ENCODE data around the gene ARF4. TPM values are rescaled to one million over a fixed set of nuclear protein-coding genes. Genes with fewer than 3 reads are reported as not detected.

Gene ARF4
- total RNA-seq, 1 experiment from 2014 or later, result 112 TPM

DNA sequence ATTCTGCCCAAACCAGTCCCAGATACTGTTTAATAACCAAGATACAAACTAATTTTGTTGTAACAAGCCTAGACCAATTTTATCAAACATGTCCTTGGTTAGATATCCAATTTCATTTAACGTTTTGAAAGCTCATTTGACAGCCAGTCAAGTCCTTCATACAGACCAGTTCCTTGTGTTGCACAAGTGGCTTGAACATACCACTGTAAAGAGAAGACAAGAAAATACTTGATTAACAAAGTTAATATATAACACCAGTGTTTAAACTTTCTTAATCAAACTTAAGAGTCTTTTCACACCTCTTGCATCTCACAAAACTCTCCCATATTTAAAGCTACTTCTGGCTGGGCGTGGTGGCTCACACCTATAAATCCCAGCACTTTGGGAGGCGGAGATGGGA lies 25.0 kb downstream of the ARF4 start:
- CTCF ChIA-PET, result no interaction called here
- intact Hi-C loops (cut with micrococcal nuclease), result no loop called here
- no peak overlapping the region for H3K4me3 ChIP-seq (replicated peaks in 1 of 2; ENCODE audit: low read depth in 1 of 2, low read length in 2 of 2)
- no TSS peak for BruUV-seq (replicated peaks)
- TF ChIP-seq EGR1 (IDR thresholded peaks at IDR 0.05; ENCODE audit: low read depth) (no peak), EZH2 (IDR thresholded peaks at IDR 0.05) (no peak), ELF1 (IDR thresholded peaks at IDR 0.05; ENCODE audit: borderline replicate concordance, low read depth) (no peak), FOSL1 (IDR thresholded peaks at IDR 0.05; ENCODE audit: low read depth) (no peak), CEBPB (IDR thresholded peaks at IDR 0.05; ENCODE audit: low read depth) (no peak), JUND (IDR thresholded peaks at IDR 0.05) (no peak), POLR2AphosphoS5 (IDR thresholded peaks at IDR 0.05; ENCODE audit: low read depth, low read length) (no peak), POLR2A (IDR thresholded peaks at IDR 0.05; ENCODE audit: borderline replicate concordance, extremely low read depth, insufficient read depth, insufficient read length) (no peak), EZH2phosphoT487 (IDR thresholded peaks at IDR 0.05; ENCODE audit: borderline replicate concordance) (no peak)
- H3K4me2 ChIP-seq (ENCODE audit: low read length), result no peak overlapping the region
- no peaks in the 10 kb centered on the region for H3K4me1 ChIP-seq (ENCODE audit: control insufficient read depth in 1 of 2, insufficient read depth in 2 of 2, low read length in 2 of 2)
- ATAC-seq (no peak), DNase-seq (ENCODE audit: low read depth, low spot score) (no peak)
- H3K36me3 ChIP-seq (ENCODE audit: control insufficient read depth in 1 of 2, insufficient read depth in 2 of 2, low read length in 2 of 2), result peaks cover 21% of the 10 kb centered on the region in 2 experiments
- H3K9me3 ChIP-seq (ENCODE audit: control insufficient read depth in 1 of 2, insufficient read depth in 1 of 2, low read depth in 1 of 2, low read length in 2 of 2), result no peaks in the 10 kb centered on the region
- no peak overlapping the region for H3K9ac ChIP-seq (ENCODE audit: low read length)
- H3K9me2 ChIP-seq (ENCODE audit: insufficient read depth), result no peaks in the 10 kb centered on the region
- H4K20me1 ChIP-seq (ENCODE audit: insufficient read depth), result no peaks in the 10 kb centered on the region
- H3K27me3 ChIP-seq (ENCODE audit: insufficient read depth, low read length), result no peaks in the 10 kb centered on the region
- H2AFZ ChIP-seq (ENCODE audit: low read depth, low read length, poor library complexity, severe bottlenecking), result no peak overlapping the region
- peaks cover 74% of the 10 kb centered on the region for H3K79me2 ChIP-seq (ENCODE audit: insufficient read depth, low read length)
- POLR2A ChIA-PET, result no interaction called here
- RAD21 ChIA-PET (ENCODE audit: low non-redundant PET in 1 of 2, low total read pairs in 2 of 2, uncharacterized antibody in 2 of 2, unreplicated experiment in 2 of 2), result no interaction called here
- H3K27ac ChIP-seq (ENCODE audit: low read depth, low read length), result no peak overlapping the region

DNA sequence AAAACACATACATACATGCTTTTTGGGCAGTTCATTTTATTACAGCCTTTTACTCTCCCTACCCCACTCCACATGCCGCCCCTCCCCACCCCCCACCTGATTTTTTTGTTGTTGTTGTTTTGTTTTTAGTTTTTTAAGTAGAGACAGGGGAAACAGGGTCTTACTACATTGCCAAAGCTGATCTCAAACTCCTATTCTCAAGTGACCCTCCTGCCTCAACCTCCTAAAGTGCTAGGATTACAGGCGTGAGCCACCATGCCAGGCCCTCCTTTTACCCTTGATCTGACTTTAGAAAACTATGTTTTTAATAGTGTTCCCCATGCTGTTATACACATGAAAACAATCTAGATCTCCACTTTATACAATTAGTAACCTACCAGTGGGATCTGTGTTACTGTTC lies 26.3 kb downstream of the ARF4 start:
- ChIA-PET CTCF (no interaction called here), POLR2A (no interaction called here), RAD21 (ENCODE audit: low non-redundant PET in 1 of 2, low total read pairs in 2 of 2, uncharacterized antibody in 2 of 2, unreplicated experiment in 2 of 2) (no interaction called here)
- BruUV-seq (replicated peaks), result no TSS peak
- H3K9ac ChIP-seq (ENCODE audit: low read length), result no peak overlapping the region
- intact Hi-C loops (cut with micrococcal nuclease), result no loop called here
- no peaks in the 10 kb centered on the region for H3K4me1 ChIP-seq (ENCODE audit: control insufficient read depth in 1 of 2, insufficient read depth in 2 of 2, low read length in 2 of 2)
- DNase-seq (ENCODE audit: low read depth, low spot score) (no peak), ATAC-seq (no peak)
- no peak overlapping the region for H3K4me2 ChIP-seq (ENCODE audit: low read length)
- TF ChIP-seq, protein P1, sequence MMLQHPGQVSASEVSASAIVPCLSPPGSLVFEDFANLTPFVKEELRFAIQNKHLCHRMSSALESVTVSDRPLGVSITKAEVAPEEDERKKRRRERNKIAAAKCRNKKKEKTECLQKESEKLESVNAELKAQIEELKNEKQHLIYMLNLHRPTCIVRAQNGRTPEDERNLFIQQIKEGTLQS (IDR thresholded peaks at IDR 0.05), result no peak
- TF ChIP-seq YY1 (IDR thresholded peaks at IDR 0.05; ENCODE audit: extremely low read depth, insufficient replicate concordance, low read depth, low read length) (no peak), TCF7L2 (IDR thresholded peaks at IDR 0.05; ENCODE audit: borderline replicate concordance, extremely low read depth, insufficient read depth, insufficient read length) (no peak), FOSL1 (IDR thresholded peaks at IDR 0.05; ENCODE audit: low read depth) (no peak), RAD21 (IDR thresholded peaks at IDR 0.05; ENCODE audit: low read depth) (no peak), ELF1 (IDR thresholded peaks at IDR 0.05; ENCODE audit: borderline replicate concordance, low read depth) (no peak), CEBPB (IDR thresholded peaks at IDR 0.05; ENCODE audit: low read depth) (no peak), SP1 (IDR thresholded peaks at IDR 0.05; ENCODE audit: low read depth) (no peak), CBX3 (IDR thresholded peaks at IDR 0.05; ENCODE audit: low read depth) (no peak)
- TF ChIP-seq, protein P2, sequence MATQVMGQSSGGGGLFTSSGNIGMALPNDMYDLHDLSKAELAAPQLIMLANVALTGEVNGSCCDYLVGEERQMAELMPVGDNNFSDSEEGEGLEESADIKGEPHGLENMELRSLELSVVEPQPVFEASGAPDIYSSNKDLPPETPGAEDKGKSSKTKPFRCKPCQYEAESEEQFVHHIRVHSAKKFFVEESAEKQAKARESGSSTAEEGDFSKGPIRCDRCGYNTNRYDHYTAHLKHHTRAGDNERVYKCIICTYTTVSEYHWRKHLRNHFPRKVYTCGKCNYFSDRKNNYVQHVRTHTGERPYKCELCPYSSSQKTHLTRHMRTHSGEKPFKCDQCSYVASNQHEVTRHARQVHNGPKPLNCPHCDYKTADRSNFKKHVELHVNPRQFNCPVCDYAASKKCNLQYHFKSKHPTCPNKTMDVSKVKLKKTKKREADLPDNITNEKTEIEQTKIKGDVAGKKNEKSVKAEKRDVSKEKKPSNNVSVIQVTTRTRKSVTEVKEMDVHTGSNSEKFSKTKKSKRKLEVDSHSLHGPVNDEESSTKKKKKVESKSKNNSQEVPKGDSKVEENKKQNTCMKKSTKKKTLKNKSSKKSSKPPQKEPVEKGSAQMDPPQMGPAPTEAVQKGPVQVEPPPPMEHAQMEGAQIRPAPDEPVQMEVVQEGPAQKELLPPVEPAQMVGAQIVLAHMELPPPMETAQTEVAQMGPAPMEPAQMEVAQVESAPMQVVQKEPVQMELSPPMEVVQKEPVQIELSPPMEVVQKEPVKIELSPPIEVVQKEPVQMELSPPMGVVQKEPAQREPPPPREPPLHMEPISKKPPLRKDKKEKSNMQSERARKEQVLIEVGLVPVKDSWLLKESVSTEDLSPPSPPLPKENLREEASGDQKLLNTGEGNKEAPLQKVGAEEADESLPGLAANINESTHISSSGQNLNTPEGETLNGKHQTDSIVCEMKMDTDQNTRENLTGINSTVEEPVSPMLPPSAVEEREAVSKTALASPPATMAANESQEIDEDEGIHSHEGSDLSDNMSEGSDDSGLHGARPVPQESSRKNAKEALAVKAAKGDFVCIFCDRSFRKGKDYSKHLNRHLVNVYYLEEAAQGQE (IDR thresholded peaks at IDR 0.05; ENCODE audit: low read depth), result no peak
- TF ChIP-seq, protein P3, sequence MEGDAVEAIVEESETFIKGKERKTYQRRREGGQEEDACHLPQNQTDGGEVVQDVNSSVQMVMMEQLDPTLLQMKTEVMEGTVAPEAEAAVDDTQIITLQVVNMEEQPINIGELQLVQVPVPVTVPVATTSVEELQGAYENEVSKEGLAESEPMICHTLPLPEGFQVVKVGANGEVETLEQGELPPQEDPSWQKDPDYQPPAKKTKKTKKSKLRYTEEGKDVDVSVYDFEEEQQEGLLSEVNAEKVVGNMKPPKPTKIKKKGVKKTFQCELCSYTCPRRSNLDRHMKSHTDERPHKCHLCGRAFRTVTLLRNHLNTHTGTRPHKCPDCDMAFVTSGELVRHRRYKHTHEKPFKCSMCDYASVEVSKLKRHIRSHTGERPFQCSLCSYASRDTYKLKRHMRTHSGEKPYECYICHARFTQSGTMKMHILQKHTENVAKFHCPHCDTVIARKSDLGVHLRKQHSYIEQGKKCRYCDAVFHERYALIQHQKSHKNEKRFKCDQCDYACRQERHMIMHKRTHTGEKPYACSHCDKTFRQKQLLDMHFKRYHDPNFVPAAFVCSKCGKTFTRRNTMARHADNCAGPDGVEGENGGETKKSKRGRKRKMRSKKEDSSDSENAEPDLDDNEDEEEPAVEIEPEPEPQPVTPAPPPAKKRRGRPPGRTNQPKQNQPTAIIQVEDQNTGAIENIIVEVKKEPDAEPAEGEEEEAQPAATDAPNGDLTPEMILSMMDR (IDR thresholded peaks at IDR 0.05 in 2 of 3, conservative IDR thresholded peaks at IDR 0.05 in 1 of 3; ENCODE audit: borderline replicate concordance in 1 of 3, insufficient read depth in 1 of 3, low read depth in 2 of 3, low read length in 2 of 3), result no peak
- H3K9me2 ChIP-seq (ENCODE audit: insufficient read depth), result no peaks in the 10 kb centered on the region
- peaks cover 17 to 19% of the 10 kb centered on the region in 2 experiments for H3K36me3 ChIP-seq (ENCODE audit: control insufficient read depth in 1 of 2, insufficient read depth in 2 of 2, low read length in 2 of 2)
- no peak overlapping the region for H3K4me3 ChIP-seq (replicated peaks in 1 of 2; ENCODE audit: low read depth in 1 of 2, low read length in 2 of 2)
- no peaks in the 10 kb centered on the region for H4K20me1 ChIP-seq (ENCODE audit: insufficient read depth)
- H3K79me2 ChIP-seq (ENCODE audit: insufficient read depth, low read length), result peaks cover 72% of the 10 kb centered on the region
- no peak overlapping the region for H3K27ac ChIP-seq (ENCODE audit: low read depth, low read length)
- no peaks in the 10 kb centered on the region for H3K27me3 ChIP-seq (ENCODE audit: insufficient read depth, low read length)
- H3K9me3 ChIP-seq (ENCODE audit: control insufficient read depth in 1 of 2, insufficient read depth in 1 of 2, low read depth in 1 of 2, low read length in 2 of 2), result no peaks in the 10 kb centered on the region
- no peak overlapping the region for H2AFZ ChIP-seq (ENCODE audit: low read depth, low read length, poor library complexity, severe bottlenecking)
